ENCODE data around the gene SMIM22. TPM values are rescaled to one million over a fixed set of nuclear protein-coding genes. Genes with fewer than 3 reads are reported as not detected.
"Not testable (repeated sequence)": the region's sequence is repeated elsewhere in the genome, so short reads cannot be mapped to it uniquely, and the experiment has no call there.

SMIM22 gene
- polyA plus RNA-seq, 4 donors: 0.25 to 13.5 (median 11.2) TPM

GRCh38 chr16:4768549-4769305 lies 26.4 kb upstream of the SMIM22 start:
- DNase-seq (ENCODE audit: low read depth in 4 of 4, low spot score in 3 of 4): peak; percentile 84 to 94 (median 90)

- DNase-seq (ENCODE audit: low read depth in 4 of 4, low spot score in 3 of 4): no peak
Measured at GRCh38 chr16:4769306-4769638, 25.9 kb upstream of the SMIM22 start.

GRCh38 chr16:4771646-4772045 lies 23.5 kb upstream of the SMIM22 start:
- no peak for DNase-seq (ENCODE audit: low read depth in 4 of 4, low spot score in 3 of 4)

GRCh38 chr16:4772351-4772750 lies 22.8 kb upstream of the SMIM22 start:
- no peak for DNase-seq (ENCODE audit: low read depth in 4 of 4, low spot score in 3 of 4)

DNA sequence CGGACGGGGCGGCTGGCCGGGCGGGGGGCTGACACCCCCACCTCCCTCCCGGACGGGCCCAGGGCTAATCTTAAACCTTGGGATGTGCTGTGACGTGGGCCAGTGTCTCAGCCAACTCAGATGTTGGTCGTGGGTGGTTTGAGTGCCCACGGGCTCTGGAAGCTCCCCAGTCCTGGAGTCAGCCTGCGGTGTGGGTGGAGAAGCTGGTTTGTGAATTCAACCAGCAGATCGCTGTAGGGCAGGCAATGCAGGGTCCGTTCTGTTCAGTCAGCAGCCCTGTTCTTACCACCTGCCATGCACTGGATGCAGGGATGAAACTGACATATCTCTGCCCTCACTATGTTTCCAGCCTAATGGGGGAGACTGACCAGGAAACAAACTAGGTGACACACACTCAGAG lies 20.2 kb upstream of the SMIM22 start:
- DNase-seq (ENCODE audit: low read depth in 4 of 4, low spot score in 3 of 4): no peak

- no peak for DNase-seq (ENCODE audit: low read depth in 4 of 4, low spot score in 3 of 4)
Measured at GRCh38 chr16:4776141-4776705, 18.9 kb upstream of the SMIM22 start.

- DNase-seq (ENCODE audit: low read depth in 4 of 4, low spot score in 3 of 4): no peak
Measured at GRCh38 chr16:4777339-4778049, 17.7 kb upstream of the SMIM22 start.

DNA sequence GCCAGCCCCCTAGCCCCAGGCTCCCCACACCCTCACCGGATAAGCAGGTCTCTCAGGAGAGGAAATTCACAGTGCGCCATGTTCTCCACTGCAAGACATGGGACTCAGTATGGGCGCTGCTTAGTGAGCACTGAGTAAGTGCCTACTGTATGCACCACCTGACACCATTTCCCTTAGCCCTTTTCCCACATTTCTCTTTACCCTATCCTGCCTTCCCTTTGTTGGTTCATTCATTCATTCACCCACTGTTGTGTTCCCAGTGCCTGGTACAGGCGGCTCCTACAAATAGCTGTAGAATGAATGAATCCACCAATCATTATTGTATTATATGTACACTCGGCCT lies 17.1 kb upstream of the SMIM22 start:
- DNase-seq (ENCODE audit: low read depth in 4 of 4, low spot score in 3 of 4): no peak

GRCh38 chr16:4780235-4780634 lies 14.9 kb upstream of the SMIM22 start:
- DNase-seq (ENCODE audit: low read depth in 4 of 4, low spot score in 3 of 4): no peak

GRCh38 chr16:4783251-4783950 lies 11.8 kb upstream of the SMIM22 start:
- DNase-seq (ENCODE audit: low read depth in 4 of 4, low spot score in 3 of 4): no peak

DNA sequence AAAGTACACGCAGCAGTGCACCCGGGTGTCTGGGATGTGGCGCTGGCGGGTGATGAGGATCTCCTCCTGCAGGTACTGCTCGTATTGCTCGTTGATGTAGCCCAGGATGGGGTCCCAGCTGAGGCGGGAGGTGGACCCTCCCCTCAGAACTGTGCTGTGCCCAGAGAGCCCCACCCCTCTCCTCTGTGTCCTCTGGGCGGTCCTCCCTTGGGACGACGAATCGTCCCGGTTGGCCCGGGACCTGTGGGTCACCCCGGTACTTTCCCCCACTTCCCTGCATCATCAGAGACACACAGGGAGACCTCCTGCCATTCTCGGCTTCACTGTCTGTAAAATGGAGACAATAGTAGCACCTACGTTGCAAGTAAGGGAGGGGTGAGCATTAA lies 11.2 kb upstream of the SMIM22 start:
- no peak for DNase-seq (ENCODE audit: low read depth in 4 of 4, low spot score in 3 of 4)

DNA sequence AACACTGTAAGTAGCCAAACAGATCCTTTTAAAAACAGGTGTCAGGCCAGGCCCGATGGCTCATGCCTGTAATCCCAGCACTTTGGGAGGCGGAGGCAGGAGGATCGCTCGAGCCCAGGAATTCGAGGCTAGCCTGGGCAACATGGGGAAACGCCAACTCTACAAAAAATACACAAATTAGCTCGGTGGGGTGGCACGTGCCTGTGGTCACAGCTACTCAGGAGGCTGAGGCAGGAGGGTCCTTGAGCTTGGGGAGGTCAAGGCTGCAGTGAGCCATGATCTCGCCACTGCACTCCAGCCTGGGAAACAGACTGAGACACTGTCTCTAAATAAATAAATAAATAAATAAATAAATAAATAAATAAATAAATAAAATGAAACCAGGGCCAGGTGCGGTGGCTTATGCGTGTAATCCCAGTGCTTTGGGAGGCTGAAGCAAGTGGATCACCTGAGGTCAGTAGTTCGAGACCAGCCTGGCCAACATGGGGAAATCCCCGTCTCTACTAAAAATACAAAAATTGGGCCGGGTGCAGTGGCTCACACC lies 10.7 kb upstream of the SMIM22 start:
- DNase-seq (ENCODE audit: low read depth in 4 of 4, low spot score in 3 of 4): not testable (repeated sequence)

GRCh38 chr16:4785758-4786433 lies 9.3 kb upstream of the SMIM22 start:
- DNase-seq (ENCODE audit: low read depth in 4 of 4, low spot score in 3 of 4): no peak

DNA sequence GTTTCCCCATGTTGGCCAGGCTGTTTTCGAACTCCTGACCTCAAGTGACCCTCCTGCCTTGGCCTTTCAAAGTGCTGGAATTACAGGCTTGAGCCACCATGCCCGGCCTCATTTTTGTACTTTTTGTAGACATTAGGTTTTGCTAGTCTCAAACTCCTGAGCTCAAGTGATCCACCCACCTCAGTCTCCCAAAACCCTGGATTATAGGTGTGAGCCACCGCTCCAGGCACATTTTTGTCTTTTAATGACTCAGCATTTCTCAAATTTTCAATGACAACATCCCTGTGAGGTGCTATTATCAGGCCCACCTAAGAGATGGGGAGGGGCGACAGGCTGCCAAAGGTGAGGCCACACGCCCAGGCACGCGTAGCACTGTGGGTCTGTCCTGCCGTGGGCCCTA lies 8.1 kb upstream of the SMIM22 start:
- DNase-seq (ENCODE audit: low read depth in 4 of 4, low spot score in 3 of 4): no peak

GRCh38 chr16:4787627-4788482 lies 7.3 kb upstream of the SMIM22 start, which contains the start of gene SEPTIN12:
Gene SEPTIN12, minus strand, starts transcription at chr16:4788345. Its CDS starts 700 bp downstream, at chr16:4787645.
- DNase-seq (ENCODE audit: low read depth in 4 of 4, low spot score in 3 of 4): no peak

DNA sequence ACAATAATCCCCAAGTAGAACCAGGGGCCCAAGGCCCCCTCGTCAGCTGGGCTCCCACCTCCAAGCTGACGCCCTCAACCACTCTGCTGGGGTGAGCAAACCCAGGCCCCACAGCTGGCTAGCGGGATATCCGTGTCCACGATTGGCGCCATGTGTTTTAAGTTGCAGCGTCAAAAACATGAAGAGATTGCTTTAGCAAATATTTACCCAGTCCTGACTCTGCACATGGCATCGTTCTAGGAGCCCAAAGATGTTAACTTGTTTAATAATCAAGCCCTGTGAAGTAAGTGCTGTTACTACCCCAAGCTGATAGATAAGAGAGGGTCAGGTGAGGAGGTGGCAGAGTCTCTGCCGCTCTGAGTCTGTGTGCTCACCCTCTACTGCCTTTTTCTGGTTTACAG lies 6.7 kb upstream of the SMIM22 start:
- no peak for DNase-seq (ENCODE audit: low read depth in 4 of 4, low spot score in 3 of 4)

DNA sequence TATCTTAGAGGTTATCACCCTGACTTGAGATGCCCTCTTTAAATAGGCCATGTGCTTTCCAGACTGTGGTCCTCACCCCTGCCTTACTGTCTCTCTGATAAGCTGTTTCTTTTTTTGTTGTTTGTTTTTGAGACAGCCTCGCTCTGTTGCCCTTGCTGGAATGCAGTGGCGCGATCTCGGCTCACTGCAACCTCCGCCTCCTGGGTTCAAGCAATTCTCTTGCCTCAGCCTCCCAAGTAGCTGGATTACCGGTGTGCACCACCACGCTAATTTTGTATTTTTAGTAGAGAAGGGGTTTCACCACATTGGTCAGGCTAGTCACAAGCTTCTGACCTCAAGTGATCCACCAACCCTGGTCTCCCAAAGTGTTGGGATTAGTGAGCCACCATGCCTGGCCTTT lies 6.3 kb upstream of the SMIM22 start:
- no peak for DNase-seq (ENCODE audit: low read depth in 4 of 4, low spot score in 3 of 4)

- DNase-seq (ENCODE audit: low read depth in 4 of 4, low spot score in 3 of 4): no peak
Measured at GRCh38 chr16:4790261-4790660, 4.9 kb upstream of the SMIM22 start.

DNA sequence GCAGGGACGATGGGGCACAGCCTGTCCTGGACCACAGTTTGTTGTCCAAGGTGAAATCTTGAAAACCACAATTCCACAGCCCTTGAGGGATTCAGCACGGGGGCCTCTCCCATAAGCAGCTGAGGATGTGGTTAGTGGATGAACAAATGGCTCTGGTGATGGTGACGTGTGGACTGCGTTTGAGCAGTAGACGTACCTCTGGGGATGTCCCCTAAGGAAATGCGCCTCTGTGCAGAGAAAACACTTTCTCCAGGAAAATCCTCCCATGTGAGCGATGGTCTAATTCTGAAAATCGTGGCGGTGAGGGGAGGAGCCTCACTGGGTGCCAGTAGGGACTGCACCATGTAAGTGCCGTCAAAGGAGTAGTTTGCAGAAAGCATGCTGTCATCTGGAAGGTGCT lies 4.3 kb upstream of the SMIM22 start:
- no peak for DNase-seq (ENCODE audit: low read depth in 4 of 4, low spot score in 3 of 4)
